ENCODE data around the gene SLC17A8. TPM values are rescaled to one million over a fixed set of nuclear protein-coding genes. Genes with fewer than 3 reads are reported as not detected.
"Not testable (repeated sequence)": the region's sequence is repeated elsewhere in the genome, so short reads cannot be mapped to it uniquely, and the experiment has no call there.

SLC17A8 gene
- total RNA-seq, 1 experiment from 2014 or later, result not detected

DNA sequence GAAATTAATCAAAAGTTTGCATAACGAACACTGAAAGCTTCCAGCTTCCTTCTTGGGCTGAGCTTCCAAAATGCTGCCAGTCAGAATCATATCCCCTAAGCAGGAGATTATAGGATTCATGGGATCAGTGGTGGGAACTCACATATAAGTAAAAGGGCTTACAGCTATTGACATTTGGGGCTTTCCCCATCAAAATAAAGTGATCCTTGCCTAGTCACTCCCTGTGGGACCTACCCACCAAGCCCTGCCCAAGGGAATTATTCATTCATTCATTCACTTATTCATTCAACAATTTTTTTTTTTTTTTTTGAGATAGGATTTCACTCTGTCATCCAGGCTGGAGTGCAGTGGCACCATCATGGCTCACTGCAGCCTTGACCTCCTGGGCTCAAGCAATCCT, 69.3 kb downstream of the SLC17A8 start:
- Mint-ChIP-seq H3K9me3 (ENCODE audit: unreplicated experiment) (peaks cover 21% of the 10 kb centered on the region), H3K4me3 (ENCODE audit: unreplicated experiment) (no peak overlapping the region), H3K27me3 (ENCODE audit: insufficient read depth, unreplicated experiment) (no peaks in the 10 kb centered on the region), H3K36me3 (ENCODE audit: insufficient read depth, unreplicated experiment) (no peaks in the 10 kb centered on the region), H3K27ac (ENCODE audit: unreplicated experiment) (no peak overlapping the region), H3K4me1 (ENCODE audit: low read depth, unreplicated experiment) (no peaks in the 10 kb centered on the region)
- no peak for DNase-seq
- intact Hi-C loops (cut with micrococcal nuclease; ENCODE audit: unreplicated experiment), result no loop called here
- no peaks in the 10 kb centered on the region for H3K9me3 ChIP-seq
- no peak overlapping the region for H3K4me3 ChIP-seq (ENCODE audit: low read depth, low read length)
- ChIA-PET POLR2A (no interaction called here), CTCF (no interaction called here)
- TF ChIP-seq, protein P1, sequence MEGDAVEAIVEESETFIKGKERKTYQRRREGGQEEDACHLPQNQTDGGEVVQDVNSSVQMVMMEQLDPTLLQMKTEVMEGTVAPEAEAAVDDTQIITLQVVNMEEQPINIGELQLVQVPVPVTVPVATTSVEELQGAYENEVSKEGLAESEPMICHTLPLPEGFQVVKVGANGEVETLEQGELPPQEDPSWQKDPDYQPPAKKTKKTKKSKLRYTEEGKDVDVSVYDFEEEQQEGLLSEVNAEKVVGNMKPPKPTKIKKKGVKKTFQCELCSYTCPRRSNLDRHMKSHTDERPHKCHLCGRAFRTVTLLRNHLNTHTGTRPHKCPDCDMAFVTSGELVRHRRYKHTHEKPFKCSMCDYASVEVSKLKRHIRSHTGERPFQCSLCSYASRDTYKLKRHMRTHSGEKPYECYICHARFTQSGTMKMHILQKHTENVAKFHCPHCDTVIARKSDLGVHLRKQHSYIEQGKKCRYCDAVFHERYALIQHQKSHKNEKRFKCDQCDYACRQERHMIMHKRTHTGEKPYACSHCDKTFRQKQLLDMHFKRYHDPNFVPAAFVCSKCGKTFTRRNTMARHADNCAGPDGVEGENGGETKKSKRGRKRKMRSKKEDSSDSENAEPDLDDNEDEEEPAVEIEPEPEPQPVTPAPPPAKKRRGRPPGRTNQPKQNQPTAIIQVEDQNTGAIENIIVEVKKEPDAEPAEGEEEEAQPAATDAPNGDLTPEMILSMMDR (IDR thresholded peaks at IDR 0.05; ENCODE audit: insufficient read depth in 1 of 2, low read depth in 1 of 2, low read length in 1 of 2, severe bottlenecking in 1 of 2, unreplicated experiment in 1 of 2), result no peak
- H3K27me3 ChIP-seq (replicated peaks; ENCODE audit: control insufficient read depth, insufficient read depth, low read length), result no peaks in the 10 kb centered on the region
- BruUV-seq (replicated peaks), result no TSS peak
- H3K36me3 ChIP-seq (ENCODE audit: control insufficient read depth, insufficient read depth, low read length), result no peaks in the 10 kb centered on the region
- H3K4me1 ChIP-seq, result no peaks in the 10 kb centered on the region

DNA sequence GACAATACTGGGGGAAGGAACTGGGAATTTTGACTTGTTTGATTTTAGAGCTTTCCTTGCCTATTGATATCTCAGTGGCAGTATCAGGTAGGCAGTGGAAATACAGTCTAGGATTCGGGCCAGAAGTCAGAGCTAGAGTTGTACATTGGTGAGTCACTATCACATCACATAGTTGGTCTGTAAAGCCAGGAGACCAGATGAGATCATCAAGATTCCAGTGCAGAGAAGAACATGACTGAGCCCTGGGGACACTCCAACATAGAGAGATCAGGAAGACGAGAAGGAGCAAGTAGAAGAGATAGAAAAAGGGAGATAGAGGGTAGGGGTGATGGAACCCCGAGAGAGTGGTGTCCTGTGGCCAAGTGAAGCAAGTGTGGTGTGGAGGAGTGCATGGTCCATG, 70.2 kb downstream of the SLC17A8 start:
- TF ChIP-seq, protein P1 (IDR thresholded peaks at IDR 0.05; ENCODE audit: insufficient read depth in 1 of 2, low read depth in 1 of 2, low read length in 1 of 2, severe bottlenecking in 1 of 2, unreplicated experiment in 1 of 2), result no peak
- Mint-ChIP-seq H3K27me3 (ENCODE audit: insufficient read depth, unreplicated experiment) (no peaks in the 10 kb centered on the region), H3K4me1 (ENCODE audit: low read depth, unreplicated experiment) (no peaks in the 10 kb centered on the region), H3K4me3 (ENCODE audit: unreplicated experiment) (no peak overlapping the region), H3K27ac (ENCODE audit: unreplicated experiment) (no peak overlapping the region), H3K36me3 (ENCODE audit: insufficient read depth, unreplicated experiment) (no peaks in the 10 kb centered on the region), H3K9me3 (ENCODE audit: unreplicated experiment) (peaks cover 21% of the 10 kb centered on the region)
- no peaks in the 10 kb centered on the region for H3K36me3 ChIP-seq (ENCODE audit: control insufficient read depth, insufficient read depth, low read length)
- no peaks in the 10 kb centered on the region for H3K9me3 ChIP-seq
- POLR2A ChIA-PET, result no interaction called here
- no peak for DNase-seq
- no peaks in the 10 kb centered on the region for H3K27me3 ChIP-seq (replicated peaks; ENCODE audit: control insufficient read depth, insufficient read depth, low read length)
- H3K4me3 ChIP-seq (ENCODE audit: low read depth, low read length), result no peak overlapping the region
- H3K4me1 ChIP-seq, result no peaks in the 10 kb centered on the region
- CTCF ChIA-PET, result no interaction called here
- no TSS peak for BruUV-seq (replicated peaks)
- intact Hi-C loops (cut with micrococcal nuclease; ENCODE audit: unreplicated experiment), result no loop called here

DNA sequence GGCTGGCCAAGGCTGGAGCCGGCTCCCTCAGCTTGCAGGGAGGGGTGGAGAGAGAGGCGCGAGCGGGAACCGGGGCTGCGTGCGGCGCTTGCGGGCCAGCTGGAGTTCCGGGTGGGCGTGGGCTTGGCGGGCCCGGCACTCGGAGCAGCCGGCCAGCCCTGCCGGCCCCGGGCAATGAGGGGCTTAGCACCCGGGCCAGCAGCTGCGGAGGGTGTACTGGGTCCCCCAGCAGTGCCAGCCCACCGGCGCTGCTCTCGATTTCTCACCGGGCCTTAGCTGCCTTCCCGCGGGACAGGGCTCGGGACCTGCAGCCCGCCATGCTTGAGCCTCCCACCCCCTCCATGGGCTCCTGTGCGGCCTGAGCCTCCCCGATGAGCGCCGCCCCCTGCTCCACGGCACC, 73.4 kb downstream of the SLC17A8 start:
- DNase-seq; CTCF ChIA-PET; H3K36me3 Mint-ChIP-seq (ENCODE audit: insufficient read depth, unreplicated experiment); BruUV-seq (replicated peaks); H3K36me3 ChIP-seq (ENCODE audit: control insufficient read depth, insufficient read depth, low read length); H3K27me3 ChIP-seq (replicated peaks; ENCODE audit: control insufficient read depth, insufficient read depth, low read length); H3K4me3 Mint-ChIP-seq (ENCODE audit: unreplicated experiment); H3K4me1 ChIP-seq; H3K4me1 Mint-ChIP-seq (ENCODE audit: low read depth, unreplicated experiment); H3K9me3 ChIP-seq; H3K4me3 ChIP-seq (ENCODE audit: low read depth, low read length); H3K27me3 Mint-ChIP-seq (ENCODE audit: insufficient read depth, unreplicated experiment); POLR2A ChIA-PET; intact Hi-C loops (cut with micrococcal nuclease; ENCODE audit: unreplicated experiment); H3K27ac Mint-ChIP-seq (ENCODE audit: unreplicated experiment): not testable (repeated sequence)
- peaks cover 10% of the 10 kb centered on the region for H3K9me3 Mint-ChIP-seq (ENCODE audit: unreplicated experiment)

DNA sequence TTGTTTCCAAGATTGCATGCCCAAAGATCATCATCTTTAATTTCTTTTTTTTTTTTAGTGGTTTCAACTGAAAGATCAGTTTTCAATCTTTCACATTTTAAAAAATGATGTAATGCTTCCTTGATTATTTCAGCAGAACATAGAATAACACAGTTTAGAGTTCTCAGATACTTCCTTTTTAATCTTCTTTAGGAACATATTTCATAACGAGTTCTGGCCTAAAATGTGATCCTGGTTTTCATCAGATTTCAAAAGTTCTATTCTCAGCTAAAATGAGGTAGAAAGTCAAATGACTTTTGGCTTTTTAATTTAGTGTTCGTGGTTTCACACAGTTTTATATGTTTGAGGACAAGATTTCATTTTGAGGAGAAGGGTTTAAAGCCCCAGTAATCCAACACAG, 76.8 kb downstream of the SLC17A8 start:
- no peaks in the 10 kb centered on the region for H3K36me3 ChIP-seq (ENCODE audit: control insufficient read depth, insufficient read depth, low read length)
- intact Hi-C loops (cut with micrococcal nuclease; ENCODE audit: unreplicated experiment), result no loop called here
- H3K36me3 Mint-ChIP-seq (ENCODE audit: insufficient read depth, unreplicated experiment), result no peaks in the 10 kb centered on the region
- H3K4me1 Mint-ChIP-seq (ENCODE audit: low read depth, unreplicated experiment), result peaks cover 26% of the 10 kb centered on the region
- no peak overlapping the region for H3K4me3 Mint-ChIP-seq (ENCODE audit: unreplicated experiment)
- TF ChIP-seq, protein P1 (IDR thresholded peaks at IDR 0.05; ENCODE audit: insufficient read depth in 1 of 2, low read depth in 1 of 2, low read length in 1 of 2, severe bottlenecking in 1 of 2, unreplicated experiment in 1 of 2), result no peak
- ChIA-PET CTCF (no interaction called here), POLR2A (no interaction called here)
- H3K4me1 ChIP-seq, result peaks cover 21% of the 10 kb centered on the region
- BruUV-seq (replicated peaks), result no TSS peak
- H3K27me3 ChIP-seq (replicated peaks; ENCODE audit: control insufficient read depth, insufficient read depth, low read length), result no peaks in the 10 kb centered on the region
- H3K27ac Mint-ChIP-seq (ENCODE audit: unreplicated experiment), result no peak overlapping the region
- H3K4me3 ChIP-seq (ENCODE audit: low read depth, low read length), result no peak overlapping the region
- H3K9me3 ChIP-seq, result no peaks in the 10 kb centered on the region
- no peaks in the 10 kb centered on the region for H3K27me3 Mint-ChIP-seq (ENCODE audit: insufficient read depth, unreplicated experiment)
- no peaks in the 10 kb centered on the region for H3K9me3 Mint-ChIP-seq (ENCODE audit: unreplicated experiment)
- DNase-seq, result no peak
